ENCODE data around the gene CHKB.
A peak's percentile ranks its signal among the peaks of the same experiment; 100 is the strongest.

Gene CHKB

DNA sequence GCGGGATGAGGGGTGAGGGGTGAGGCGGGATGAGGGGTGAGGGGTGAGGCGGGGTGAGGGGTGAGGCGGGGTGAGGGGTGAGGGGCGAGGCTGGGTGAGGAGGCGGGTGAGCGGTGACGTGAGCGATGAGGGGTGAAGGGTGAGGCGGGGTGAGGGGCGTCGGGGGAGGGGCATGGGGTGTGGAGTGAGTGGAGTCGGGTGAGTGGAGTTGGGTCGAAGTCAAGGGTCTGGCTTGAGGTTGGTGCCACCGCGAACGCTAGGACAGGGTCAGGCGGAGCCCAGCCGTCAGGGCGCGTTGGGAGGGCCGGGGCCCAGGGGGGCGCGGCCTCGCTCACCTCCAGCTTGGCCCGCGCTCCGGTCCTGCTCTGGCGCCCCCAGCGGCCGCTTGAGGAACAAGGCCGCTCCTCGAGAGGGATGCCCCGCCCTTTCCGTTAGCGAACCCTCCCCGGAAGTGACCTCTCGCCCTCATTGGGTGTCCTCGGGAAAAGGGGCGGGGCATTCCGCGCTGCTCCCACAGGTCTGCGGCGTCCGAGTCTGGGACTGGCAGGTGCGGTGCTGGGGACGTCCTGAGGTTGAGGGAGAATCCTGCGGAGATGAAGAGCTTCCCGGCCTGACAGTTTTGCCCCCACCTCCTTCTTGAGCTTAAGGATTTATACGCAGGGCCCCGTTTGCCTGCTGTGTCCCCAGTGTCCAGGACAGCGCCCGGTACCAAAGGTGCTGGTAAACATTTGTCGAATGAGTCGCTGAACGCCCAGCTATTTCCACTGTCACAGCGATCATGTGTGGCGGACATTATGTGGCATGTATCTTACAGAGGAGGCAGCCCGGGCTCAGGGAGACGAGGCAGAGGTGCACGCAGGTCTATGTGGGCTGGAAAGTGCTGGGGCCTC, 19.9 kb downstream of the CHKB start, which contains the start of gene SYCE3:
Gene SYCE3 (minus strand): TSS at position 397 of the 890 bp plus-strand sequence. CDS start 6,514 bp downstream, outside the sequence.
- Histone ChIP-seq H3K27ac (peak within 1 kb of the TSS; percentile 93), H2AFZ (peak within 1 kb of the TSS; percentile 72), H3K79me2 (no peaks in the 10 kb centered on the region), H3K9ac (peak within 1 kb of the TSS; percentile 53), H3K27me3 (ENCODE audit: control insufficient read depth, insufficient read depth, low read length) (no peaks in the 10 kb centered on the region), H3K9me3 (ENCODE audit: control insufficient read depth, low read length) (no peaks in the 10 kb centered on the region), H3K36me3 (ENCODE audit: control insufficient read depth, insufficient read depth, low read length) (no peaks in the 10 kb centered on the region), H3K4me1 (no peaks in the 10 kb centered on the region), H3K4me2 (ENCODE audit: low read length) (peak within 1 kb of the TSS; percentile 98), H3K4me3 (ENCODE audit: low read depth, low read length) (peak within 1 kb of the TSS; percentile 87)
- TF ChIP-seq, protein P1, sequence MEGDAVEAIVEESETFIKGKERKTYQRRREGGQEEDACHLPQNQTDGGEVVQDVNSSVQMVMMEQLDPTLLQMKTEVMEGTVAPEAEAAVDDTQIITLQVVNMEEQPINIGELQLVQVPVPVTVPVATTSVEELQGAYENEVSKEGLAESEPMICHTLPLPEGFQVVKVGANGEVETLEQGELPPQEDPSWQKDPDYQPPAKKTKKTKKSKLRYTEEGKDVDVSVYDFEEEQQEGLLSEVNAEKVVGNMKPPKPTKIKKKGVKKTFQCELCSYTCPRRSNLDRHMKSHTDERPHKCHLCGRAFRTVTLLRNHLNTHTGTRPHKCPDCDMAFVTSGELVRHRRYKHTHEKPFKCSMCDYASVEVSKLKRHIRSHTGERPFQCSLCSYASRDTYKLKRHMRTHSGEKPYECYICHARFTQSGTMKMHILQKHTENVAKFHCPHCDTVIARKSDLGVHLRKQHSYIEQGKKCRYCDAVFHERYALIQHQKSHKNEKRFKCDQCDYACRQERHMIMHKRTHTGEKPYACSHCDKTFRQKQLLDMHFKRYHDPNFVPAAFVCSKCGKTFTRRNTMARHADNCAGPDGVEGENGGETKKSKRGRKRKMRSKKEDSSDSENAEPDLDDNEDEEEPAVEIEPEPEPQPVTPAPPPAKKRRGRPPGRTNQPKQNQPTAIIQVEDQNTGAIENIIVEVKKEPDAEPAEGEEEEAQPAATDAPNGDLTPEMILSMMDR (IDR thresholded peaks at IDR 0.05), result peak; percentile 91

DNA sequence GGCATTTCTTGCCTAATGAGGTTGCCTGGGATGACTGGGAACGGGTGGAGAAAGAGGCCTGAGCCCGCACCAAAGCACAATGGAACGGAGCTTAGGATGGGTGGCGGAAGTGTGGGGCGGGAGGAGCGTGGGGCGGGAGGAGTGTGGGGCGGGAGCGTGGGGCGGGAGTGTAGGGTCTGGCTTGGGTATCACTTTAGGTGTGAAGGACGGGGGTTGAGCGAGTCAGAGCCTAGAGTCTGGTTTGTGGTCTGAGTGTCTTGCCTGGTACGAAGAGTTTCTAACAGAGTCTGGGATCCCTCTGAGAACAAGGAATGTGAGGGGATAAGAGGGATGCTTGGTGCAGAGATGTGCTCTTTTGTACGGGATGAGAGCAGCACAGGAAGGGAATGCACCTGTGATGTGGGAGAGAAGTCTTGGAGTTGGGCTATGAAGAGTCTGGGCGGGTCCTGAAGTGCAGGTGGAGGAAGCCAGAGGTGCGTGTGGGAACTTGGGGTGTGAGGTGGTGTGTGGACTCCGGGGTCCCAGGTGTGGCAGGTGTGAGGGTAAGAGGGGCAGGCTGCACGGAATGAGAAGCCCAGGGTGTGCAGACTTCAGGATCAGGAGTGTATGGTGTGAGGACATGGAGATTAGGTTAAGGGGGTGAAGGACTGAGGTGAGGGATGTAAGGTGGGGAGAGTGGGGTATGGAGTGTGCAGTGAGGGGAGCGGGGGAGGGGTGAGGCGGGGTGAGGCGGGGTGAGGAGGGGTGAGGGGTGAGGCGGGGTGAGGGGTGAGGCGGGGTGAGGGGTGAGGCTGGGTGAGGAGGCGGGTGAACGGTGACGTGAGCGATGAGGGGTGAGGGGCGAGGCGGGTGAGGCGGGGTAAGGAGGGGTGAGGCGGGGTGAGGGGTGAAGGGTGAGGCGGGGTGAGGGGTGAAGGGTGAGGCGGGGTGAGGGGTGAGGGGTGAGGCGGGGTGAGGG, 21.0 kb downstream of the CHKB start:
- H3K9me3 ChIP-seq (ENCODE audit: control insufficient read depth, low read length), result no peaks in the 10 kb centered on the region
- H3K4me3 ChIP-seq (ENCODE audit: low read depth, low read length), result no peak overlapping the region
- H3K27me3 ChIP-seq (ENCODE audit: control insufficient read depth, insufficient read depth, low read length), result no peaks in the 10 kb centered on the region
- no peak overlapping the region for H2AFZ ChIP-seq
- H3K27ac ChIP-seq, result no peak overlapping the region
- no peaks in the 10 kb centered on the region for H3K36me3 ChIP-seq (ENCODE audit: control insufficient read depth, insufficient read depth, low read length)
- TF ChIP-seq, protein P1 (IDR thresholded peaks at IDR 0.05), result no peak
- no peak overlapping the region for H3K9ac ChIP-seq
- H3K4me1 ChIP-seq, result no peaks in the 10 kb centered on the region
- no peaks in the 10 kb centered on the region for H3K79me2 ChIP-seq
- no peak overlapping the region for H3K4me2 ChIP-seq (ENCODE audit: low read length)

DNA sequence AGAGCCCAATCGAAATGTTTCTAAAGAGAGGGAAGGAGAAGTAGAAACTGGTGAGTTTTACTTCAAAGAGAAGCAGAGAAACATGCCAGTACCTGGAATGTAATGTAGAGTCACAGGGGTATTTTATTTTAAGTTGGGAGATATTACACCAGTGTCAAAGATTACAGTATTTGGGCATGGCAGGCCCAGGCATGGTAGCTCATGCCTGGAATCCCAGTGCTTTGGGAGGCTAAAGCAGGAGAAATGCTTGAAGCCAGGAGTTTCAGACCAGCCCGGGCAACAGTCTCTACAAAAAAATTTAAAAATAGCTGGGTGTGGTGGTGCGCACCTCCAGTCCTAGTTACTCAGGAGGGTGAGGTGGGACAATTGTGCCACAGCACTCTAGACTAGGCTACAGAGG, 22.6 kb downstream of the CHKB start:
- Histone ChIP-seq H3K9ac (no peak overlapping the region), H3K79me2 (no peaks in the 10 kb centered on the region)

DNA sequence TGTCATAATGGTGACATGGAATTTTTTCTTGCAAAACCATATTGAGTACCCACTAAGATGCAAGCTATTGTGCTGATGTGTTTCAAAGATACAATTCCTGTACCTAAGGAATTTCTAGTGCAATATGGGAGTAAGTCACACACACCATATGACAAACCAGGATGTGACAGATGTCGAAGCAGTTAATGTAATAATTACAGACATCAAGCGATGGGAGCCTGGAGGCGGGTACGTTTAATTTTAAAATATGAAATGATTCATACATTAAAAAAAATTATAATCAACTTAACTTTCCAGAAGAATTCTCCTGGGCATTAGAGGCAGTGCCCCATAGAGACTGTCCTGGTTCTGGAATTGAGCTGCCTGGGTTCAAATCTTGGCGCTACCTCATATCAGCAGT, 25.9 kb downstream of the CHKB start:
- Histone ChIP-seq H3K27me3 (ENCODE audit: control insufficient read depth, insufficient read depth, low read length) (no peaks in the 10 kb centered on the region), H3K79me2 (no peaks in the 10 kb centered on the region), H3K9ac (no peak overlapping the region), H3K36me3 (ENCODE audit: control insufficient read depth, insufficient read depth, low read length) (no peaks in the 10 kb centered on the region), H3K4me3 (ENCODE audit: low read depth, low read length) (no peak overlapping the region), H3K4me2 (ENCODE audit: low read length) (no peak overlapping the region), H3K4me1 (no peaks in the 10 kb centered on the region), H3K27ac (no peak overlapping the region), H3K9me3 (ENCODE audit: control insufficient read depth, low read length) (no peaks in the 10 kb centered on the region), H2AFZ (no peak overlapping the region)
- TF ChIP-seq, protein P1 (IDR thresholded peaks at IDR 0.05), result no peak

More for the DNA sequence above, 22.6 kb downstream of the CHKB start:
- no peak overlapping the region for H3K4me3 ChIP-seq (ENCODE audit: low read depth, low read length)
- no peaks in the 10 kb centered on the region for H3K4me1 ChIP-seq
- no peaks in the 10 kb centered on the region for H3K36me3 ChIP-seq (ENCODE audit: control insufficient read depth, insufficient read depth, low read length)
- H3K27ac ChIP-seq, result no peak overlapping the region
- H2AFZ ChIP-seq, result no peak overlapping the region
- no peaks in the 10 kb centered on the region for H3K27me3 ChIP-seq (ENCODE audit: control insufficient read depth, insufficient read depth, low read length)
- no peak overlapping the region for H3K4me2 ChIP-seq (ENCODE audit: low read length)
- H3K9me3 ChIP-seq (ENCODE audit: control insufficient read depth, low read length), result no peaks in the 10 kb centered on the region
- TF ChIP-seq, protein P1 (IDR thresholded peaks at IDR 0.05), result no peak
